Gastrocnemius medialis (tissue), 4 donors: Measurements from ENCODE around the gene CAVIN2.

ENCODE experiments used
- CTCF ChIP-seq, 5 experiments: fragments of 450-650 bp in 3 of 5; fragments of 200-600 bp in 2 of 5; sonication (generic) in 2 of 5; IDR thresholded peaks in 4 of 5; conservative IDR thresholded peaks in 1 of 5; 1 replicate in 4 of 5; 2 replicates in 1 of 5; pipeline ENCODE4 v1.5.1; 2016 to 2019; ENCODE audit warnings: antibody characterized with exemption in 5 of 5, mild to moderate bottlenecking in 3 of 5, moderate library complexity in 3 of 5
- POLR2A ChIP-seq, 2 donors: fragments of 450-650 bp; IDR thresholded peaks; one replicate each; pipeline ENCODE4 v1.6.1; 2017; ENCODE audit warnings: antibody characterized with exemption in 2 of 2, mild to moderate bottlenecking in 2 of 2, moderate library complexity in 2 of 2

- no peak for TF ChIP-seq POLR2A (IDR thresholded peaks at IDR 0.05)
- no peak for TF ChIP-seq CTCF (IDR thresholded peaks at IDR 0.05 in 4 of 5, conservative IDR thresholded peaks at IDR 0.05 in 1 of 5)
These were observed 44.8 kb upstream of the CAVIN2 start for GRCh38 chr2:191891656-191892055.
